ENCODE data around the gene PIK3CG. TPM values are rescaled to one million over a fixed set of nuclear protein-coding genes. Genes with fewer than 3 reads are reported as not detected.
"Not testable (repeated sequence)": the region's sequence is repeated elsewhere in the genome, so short reads cannot be mapped to it uniquely, and the experiment has no call there.

Gene PIK3CG
- total and polyA plus RNA-seq, 2 donors (not counting 1 experiment from before 2014, with no cell fraction given): 13.3 to 44.8 TPM

DNA sequence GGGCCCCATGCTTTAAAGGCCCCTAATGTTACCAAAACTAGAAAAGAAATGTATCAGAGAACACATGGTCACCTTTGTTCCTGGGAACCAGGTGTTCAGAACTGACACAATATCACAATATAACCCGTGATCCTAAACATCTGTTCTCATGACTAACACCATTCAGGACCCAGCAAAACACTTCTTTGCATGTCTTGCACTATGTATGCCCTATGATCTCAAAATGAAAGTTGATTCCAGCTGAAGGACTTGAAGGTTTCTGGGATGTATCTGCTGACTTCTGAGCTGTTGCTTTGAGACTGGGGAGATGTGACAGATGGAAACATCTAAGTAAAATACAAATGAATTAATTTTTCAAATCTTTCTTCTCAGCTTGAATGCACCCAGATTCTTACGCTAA is 37.5 kb upstream of the PIK3CG start:
- TF ChIP-seq, protein P1, sequence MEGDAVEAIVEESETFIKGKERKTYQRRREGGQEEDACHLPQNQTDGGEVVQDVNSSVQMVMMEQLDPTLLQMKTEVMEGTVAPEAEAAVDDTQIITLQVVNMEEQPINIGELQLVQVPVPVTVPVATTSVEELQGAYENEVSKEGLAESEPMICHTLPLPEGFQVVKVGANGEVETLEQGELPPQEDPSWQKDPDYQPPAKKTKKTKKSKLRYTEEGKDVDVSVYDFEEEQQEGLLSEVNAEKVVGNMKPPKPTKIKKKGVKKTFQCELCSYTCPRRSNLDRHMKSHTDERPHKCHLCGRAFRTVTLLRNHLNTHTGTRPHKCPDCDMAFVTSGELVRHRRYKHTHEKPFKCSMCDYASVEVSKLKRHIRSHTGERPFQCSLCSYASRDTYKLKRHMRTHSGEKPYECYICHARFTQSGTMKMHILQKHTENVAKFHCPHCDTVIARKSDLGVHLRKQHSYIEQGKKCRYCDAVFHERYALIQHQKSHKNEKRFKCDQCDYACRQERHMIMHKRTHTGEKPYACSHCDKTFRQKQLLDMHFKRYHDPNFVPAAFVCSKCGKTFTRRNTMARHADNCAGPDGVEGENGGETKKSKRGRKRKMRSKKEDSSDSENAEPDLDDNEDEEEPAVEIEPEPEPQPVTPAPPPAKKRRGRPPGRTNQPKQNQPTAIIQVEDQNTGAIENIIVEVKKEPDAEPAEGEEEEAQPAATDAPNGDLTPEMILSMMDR (IDR thresholded peaks at IDR 0.05): no peak
- H3K27me3 Mint-ChIP-seq: no peaks in the 10 kb centered on the region
- no peak overlapping the region for H3K27ac Mint-ChIP-seq
- intact Hi-C loops (cut with micrococcal nuclease): no loop called here
- no peaks in the 10 kb centered on the region for H3K4me1 ChIP-seq (ENCODE audit: control insufficient read depth in 2 of 2, insufficient read depth in 2 of 2, low read length in 2 of 2)
- H3K9ac ChIP-seq (ENCODE audit: low read length): no peak overlapping the region
- peaks cover 4% of the 10 kb centered on the region for H3K9me3 Mint-ChIP-seq (ENCODE audit: insufficient read depth)
- no peak overlapping the region for H3K4me3 Mint-ChIP-seq
- peaks cover 0 to 9% (median 7%) of the 10 kb centered on the region in 3 donors for H3K9me3 ChIP-seq (ENCODE audit: control extremely low read depth in 1 of 3, control insufficient read depth in 2 of 3, insufficient read depth in 1 of 3, low read length in 2 of 3)
- no peak overlapping the region for H3K4me3 ChIP-seq (ENCODE audit: control extremely low read depth in 1 of 5, extremely low read depth in 1 of 5, insufficient read depth in 1 of 5, low read depth in 2 of 5, low read length in 4 of 5)
- no CpG with 5 or more reads among the region's 2 CpGs for WGBS (ENCODE audit: insufficient coverage)
- ChIA-PET CTCF (no interaction called here), POLR2A (no interaction called here)
- peaks cover 3% of the 10 kb centered on the region for H3K4me1 Mint-ChIP-seq
- H2AFZ ChIP-seq (ENCODE audit: insufficient read depth, low read depth, low read length, poor library complexity, severe bottlenecking): no peak overlapping the region
- no peaks in the 10 kb centered on the region for H3K27me3 ChIP-seq (replicated peaks in 1 of 4; ENCODE audit: control extremely low read depth in 1 of 4, control insufficient read depth in 3 of 4, insufficient read depth in 4 of 4, low read length in 3 of 4)
- DNase-seq (no peak), ATAC-seq (ENCODE audit: low read depth) (no peak)
- H3K4me2 ChIP-seq (replicated peaks; ENCODE audit: low read depth, low read length, poor library complexity, severe bottlenecking): no peak overlapping the region
- no peaks in the 10 kb centered on the region for H3K36me3 ChIP-seq (replicated peaks in 1 of 2; ENCODE audit: control extremely low read depth in 1 of 2, control insufficient read depth in 1 of 2, extremely low read depth in 1 of 2, insufficient read depth in 2 of 2, low read length in 1 of 2)
- no peak overlapping the region for H3K27ac ChIP-seq (ENCODE audit: low read length in 2 of 2)
- no peaks in the 10 kb centered on the region for H3K79me2 ChIP-seq (ENCODE audit: control insufficient read depth, insufficient read depth, low read length)
- H4K20me1 ChIP-seq (ENCODE audit: control insufficient read depth, insufficient read depth, low read length, poor library complexity, severe bottlenecking): no peaks in the 10 kb centered on the region

DNA sequence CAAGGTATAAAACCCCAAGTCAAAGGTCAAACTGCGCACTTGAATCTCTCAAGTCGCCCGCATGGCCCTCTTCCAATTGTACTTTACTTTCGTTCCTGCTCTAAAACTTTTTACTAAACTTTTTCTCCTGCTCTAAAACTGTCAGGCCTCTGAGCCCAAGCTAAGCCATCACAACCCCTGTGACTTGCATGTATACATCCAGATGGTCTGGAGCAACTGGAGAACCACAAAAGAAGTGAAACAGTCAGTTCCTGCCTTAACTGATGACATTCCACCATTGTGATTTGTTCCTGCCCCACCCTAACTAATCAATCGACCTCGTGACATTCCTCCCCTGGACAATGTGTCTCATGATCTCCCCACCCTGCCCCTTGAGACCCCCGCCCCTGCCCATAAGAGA is 35.6 kb upstream of the PIK3CG start:
- CTCF ChIA-PET: no interaction called here
- no peak overlapping the region for H3K4me3 Mint-ChIP-seq
- TF ChIP-seq, protein P1 (IDR thresholded peaks at IDR 0.05): no peak
- TF ChIP-seq EZH2 (IDR thresholded peaks at IDR 0.05; ENCODE audit: borderline replicate concordance, insufficient read depth, low read depth, low read length, poor library complexity, severe bottlenecking): no peak
- Histone ChIP-seq H3K9me3 (ENCODE audit: control extremely low read depth in 1 of 3, control insufficient read depth in 2 of 3, insufficient read depth in 1 of 3, low read length in 2 of 3) (peaks cover 0 to 9% (median 7%) of the 10 kb centered on the region in 3 donors), H2AFZ (ENCODE audit: insufficient read depth, low read depth, low read length, poor library complexity, severe bottlenecking) (no peak overlapping the region), H4K20me1 (ENCODE audit: control insufficient read depth, insufficient read depth, low read length, poor library complexity, severe bottlenecking) (no peaks in the 10 kb centered on the region), H3K4me2 (replicated peaks; ENCODE audit: low read depth, low read length, poor library complexity, severe bottlenecking) (no peak overlapping the region), H3K4me1 (ENCODE audit: control insufficient read depth in 2 of 2, insufficient read depth in 2 of 2, low read length in 2 of 2) (no peaks in the 10 kb centered on the region), H3K36me3 (replicated peaks in 1 of 2; ENCODE audit: control extremely low read depth in 1 of 2, control insufficient read depth in 1 of 2, extremely low read depth in 1 of 2, insufficient read depth in 2 of 2, low read length in 1 of 2) (no peaks in the 10 kb centered on the region), H3K27me3 (replicated peaks in 1 of 4; ENCODE audit: control extremely low read depth in 1 of 4, control insufficient read depth in 3 of 4, insufficient read depth in 4 of 4, low read length in 3 of 4) (no peaks in the 10 kb centered on the region), H3K9ac (ENCODE audit: low read length) (no peak overlapping the region), H3K79me2 (ENCODE audit: control insufficient read depth, insufficient read depth, low read length) (no peaks in the 10 kb centered on the region), H3K4me3 (ENCODE audit: control extremely low read depth in 1 of 5, extremely low read depth in 1 of 5, insufficient read depth in 1 of 5, low read depth in 2 of 5, low read length in 4 of 5) (no peak overlapping the region), H3K27ac (ENCODE audit: low read length in 2 of 2) (no peak overlapping the region)
- ATAC-seq (ENCODE audit: low read depth) (no peak), DNase-seq (no peak)
- intact Hi-C loops (cut with micrococcal nuclease): no loop called here
- 94% methylated on average over 7 of the region's 7 CpGs for WGBS (ENCODE audit: insufficient coverage)
- H3K4me1 Mint-ChIP-seq: peaks cover under 1% of the 10 kb centered on the region
- H3K27me3 Mint-ChIP-seq: no peaks in the 10 kb centered on the region
- POLR2A ChIA-PET: no interaction called here
- H3K27ac Mint-ChIP-seq: no peak overlapping the region
- peaks cover 4% of the 10 kb centered on the region for H3K9me3 Mint-ChIP-seq (ENCODE audit: insufficient read depth)

DNA sequence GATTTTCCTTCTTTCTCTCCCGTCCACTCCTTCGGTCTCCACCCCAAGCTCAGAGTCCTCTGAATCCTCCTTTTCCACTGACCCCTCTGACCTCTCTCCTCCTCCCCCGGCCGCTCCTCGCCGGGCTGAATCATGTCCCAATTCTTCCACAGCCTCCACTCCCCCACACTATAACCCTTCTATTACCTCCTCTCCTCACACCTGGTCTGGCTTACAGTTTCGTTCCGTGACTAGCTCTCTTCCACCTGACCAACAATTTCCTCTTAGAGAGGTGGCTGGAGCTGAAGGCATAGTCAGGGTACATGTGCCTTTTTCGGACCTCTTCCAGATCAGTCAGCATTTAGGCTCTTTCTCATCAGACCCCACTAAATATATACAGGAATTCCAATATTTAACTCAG is 34.2 kb upstream of the PIK3CG start:
- H3K4me1 ChIP-seq (ENCODE audit: control insufficient read depth in 2 of 2, insufficient read depth in 2 of 2, low read length in 2 of 2); CTCF ChIA-PET: not testable (repeated sequence)
- 100% methylated on average over 2 of the region's 9 CpGs for WGBS (ENCODE audit: insufficient coverage)

More for the DNA sequence above, 34.2 kb upstream of the PIK3CG start:
- H2AFZ ChIP-seq (ENCODE audit: insufficient read depth, low read depth, low read length, poor library complexity, severe bottlenecking); DNase-seq; ATAC-seq (ENCODE audit: low read depth); H3K27ac ChIP-seq (ENCODE audit: low read length in 2 of 2); H3K27ac Mint-ChIP-seq; H3K27me3 Mint-ChIP-seq; POLR2A ChIA-PET; H3K9ac ChIP-seq (ENCODE audit: low read length); H3K4me3 Mint-ChIP-seq; H3K4me1 Mint-ChIP-seq; H3K9me3 ChIP-seq (ENCODE audit: control extremely low read depth in 1 of 3, control insufficient read depth in 2 of 3, insufficient read depth in 1 of 3, low read length in 2 of 3); H3K79me2 ChIP-seq (ENCODE audit: control insufficient read depth, insufficient read depth, low read length); H3K27me3 ChIP-seq (replicated peaks in 1 of 4; ENCODE audit: control extremely low read depth in 1 of 4, control insufficient read depth in 3 of 4, insufficient read depth in 4 of 4, low read length in 3 of 4); H4K20me1 ChIP-seq (ENCODE audit: control insufficient read depth, insufficient read depth, low read length, poor library complexity, severe bottlenecking); H3K36me3 ChIP-seq (replicated peaks in 1 of 2; ENCODE audit: control extremely low read depth in 1 of 2, control insufficient read depth in 1 of 2, extremely low read depth in 1 of 2, insufficient read depth in 2 of 2, low read length in 1 of 2); H3K4me3 ChIP-seq (ENCODE audit: control extremely low read depth in 1 of 5, extremely low read depth in 1 of 5, insufficient read depth in 1 of 5, low read depth in 2 of 5, low read length in 4 of 5); H3K4me2 ChIP-seq (replicated peaks; ENCODE audit: low read depth, low read length, poor library complexity, severe bottlenecking); H3K9me3 Mint-ChIP-seq (ENCODE audit: insufficient read depth): not testable (repeated sequence)
- intact Hi-C loops (cut with micrococcal nuclease): loop anchor here (5.0 kb wide), 1 partner anchor 41 kb away; no protein-coding TSS in a partner anchor

Measured in B cell (primary cell).